Immature natural killer cell (primary cell): ENCODE measurements around the gene HS3ST3B1. TPM values are rescaled to one million over a fixed set of nuclear protein-coding genes. Genes with fewer than 3 reads are reported as not detected.

Source experiments
- DNase-seq, 3 donors: peaks; one replicate each; pipeline ENCODE4 v3.0.0; 2022; ENCODE audit warnings: mixed read lengths in 1 of 3
- H3K27ac Mint-ChIP-seq, 6 donors: one replicate each; pipeline ENCODE4 v1.8.0; 2020; ENCODE audit warnings: mixed read lengths in 6 of 6, mild to moderate bottlenecking in 5 of 6, inconsistent platforms in 4 of 6, moderate library complexity in 3 of 6
- H3K27me3 Mint-ChIP-seq, 3 donors: one replicate each; pipeline ENCODE4 v1.8.0; 2020 to 2021; ENCODE audit warnings: low read depth in 3 of 3, mild to moderate bottlenecking in 3 of 3, mixed read lengths in 3 of 3, moderate library complexity in 3 of 3, inconsistent platforms in 1 of 3
- H3K36me3 Mint-ChIP-seq, 3 donors: one replicate each; pipeline ENCODE4 v1.8.0; 2020; ENCODE audit warnings: mixed read lengths in 3 of 3, inconsistent platforms in 2 of 3, mild to moderate bottlenecking in 2 of 3
- H3K4me1 Mint-ChIP-seq, 2 donors: one replicate each; pipeline ENCODE4 v1.8.0; 2020; ENCODE audit warnings: inconsistent platforms in 2 of 2, mild to moderate bottlenecking in 2 of 2, mixed read lengths in 2 of 2, moderate library complexity in 1 of 2
- H3K4me3 Mint-ChIP-seq, 5 donors: one replicate each; pipeline ENCODE4 v1.8.0; 2020; ENCODE audit warnings: mild to moderate bottlenecking in 5 of 5, mixed read lengths in 5 of 5, inconsistent platforms in 3 of 5, moderate library complexity in 3 of 5
- H3K9me3 Mint-ChIP-seq, 6 donors: one replicate each; pipeline ENCODE4 v1.8.0; 2020; ENCODE audit warnings: mild to moderate bottlenecking in 6 of 6, mixed read lengths in 6 of 6, inconsistent platforms in 4 of 6, moderate library complexity in 3 of 6
- polyA plus RNA-seq, 3 donors: library from polyadenylated mRNA; unstranded; fragments of 300-500 nt; fragmentation: Illumina TruSeq; gene quantifications; one replicate each; pipeline ENCODE4 v1.2.3, GENCODE V29; 2021

The HS3ST3B1 gene
- polyA plus RNA-seq, 3 donors from 2014 or later = 6.6 to 14.2 (median 9.0) TPM

DNA sequence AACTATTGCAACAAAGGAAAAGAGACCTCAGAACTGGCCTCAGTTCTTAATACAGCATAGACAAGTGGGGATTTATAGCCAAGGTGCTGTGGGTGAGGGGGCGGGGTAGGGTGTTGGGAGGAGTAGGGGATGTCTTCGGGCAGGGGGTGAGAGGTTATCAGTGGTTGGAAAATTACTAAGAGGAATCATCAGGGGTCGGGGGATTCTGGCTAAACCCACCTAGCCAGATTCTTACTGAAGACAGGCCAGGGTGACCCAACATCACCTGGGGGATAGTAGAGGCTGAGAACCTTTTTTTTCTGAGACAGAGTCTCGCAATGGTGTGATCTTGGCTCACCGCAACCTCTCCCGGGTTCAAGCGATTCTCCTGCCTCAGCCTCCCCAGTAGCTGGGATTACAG is 32.6 kb downstream of the HS3ST3B1 start:
- H3K27ac Mint-ChIP-seq = peak overlapping the region in 3 of 6 donors; percentile 0 to 68 (median 11)
- H3K9me3 Mint-ChIP-seq = no peaks in the 10 kb centered on the region
- DNase-seq = no peak
- peaks cover 83 to 95% of the 10 kb centered on the region in 2 donors for H3K4me1 Mint-ChIP-seq
- H3K27me3 Mint-ChIP-seq = peaks cover 0 to 3% (median 3%) of the 10 kb centered on the region in 3 donors
- peak overlapping the region in 1 of 5 donors; percentile 7 for H3K4me3 Mint-ChIP-seq
- H3K36me3 Mint-ChIP-seq = peaks cover 0 to 3% (median 0%) of the 10 kb centered on the region in 3 donors

DNA sequence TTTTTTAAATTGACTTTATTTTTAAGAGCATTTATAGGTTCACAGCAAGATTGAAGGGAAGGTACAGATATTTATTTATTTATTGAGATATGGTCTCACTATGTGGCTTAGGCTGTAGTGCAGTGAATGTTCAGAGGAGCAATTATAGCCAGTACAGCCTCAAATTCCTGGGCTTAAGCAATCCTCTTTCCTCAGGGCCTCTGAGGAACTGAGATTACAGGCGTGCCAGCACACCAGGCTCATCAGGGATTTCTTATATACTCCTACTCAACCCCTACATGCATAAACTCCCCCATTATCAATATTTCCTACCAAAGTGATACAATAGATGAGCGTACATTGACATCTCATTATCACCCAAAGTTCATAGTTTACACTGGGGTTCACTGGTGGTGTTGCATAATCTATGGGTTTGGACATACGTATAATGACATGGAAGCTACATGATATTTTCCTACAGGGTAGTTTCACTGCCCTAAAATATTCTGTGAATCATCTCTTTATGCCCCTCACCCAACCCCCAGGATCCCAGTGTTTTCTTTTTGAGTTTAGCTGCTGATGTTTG is 33.5 kb downstream of the HS3ST3B1 start:
- peak overlapping the region in 4 of 6 donors; percentile 0 to 74 (median 54) for H3K27ac Mint-ChIP-seq
- no peak for DNase-seq
- H3K36me3 Mint-ChIP-seq = peaks cover 0 to 3% (median 3%) of the 10 kb centered on the region in 3 donors
- peak overlapping the region in 4 of 5 donors; percentile 38 to 61 (median 52) for H3K4me3 Mint-ChIP-seq
- H3K27me3 Mint-ChIP-seq = peaks cover 0 to 3% (median 3%) of the 10 kb centered on the region in 3 donors
- no peaks in the 10 kb centered on the region for H3K9me3 Mint-ChIP-seq
- H3K4me1 Mint-ChIP-seq = peaks cover 82 to 95% of the 10 kb centered on the region in 2 donors

DNA sequence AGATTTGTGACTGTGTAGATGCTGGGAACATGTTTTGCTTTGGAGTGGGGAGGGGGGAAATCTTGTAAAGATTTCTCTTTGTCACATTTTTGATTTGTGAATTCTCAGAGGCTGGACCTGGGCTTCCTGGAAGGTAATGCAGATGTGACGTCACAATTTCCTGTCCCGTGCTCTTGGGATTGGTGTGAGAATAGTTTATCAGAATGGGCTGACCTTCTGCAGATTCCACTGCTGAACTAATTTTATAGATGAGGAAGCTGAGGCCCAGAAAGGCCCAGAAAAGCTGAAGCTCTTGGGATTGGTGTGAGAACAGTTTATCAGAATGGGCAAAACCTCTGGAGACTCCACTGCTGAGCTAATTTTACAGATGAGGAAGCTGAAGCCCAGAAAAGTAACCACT is 34.0 kb downstream of the HS3ST3B1 start:
- peaks cover 82 to 95% of the 10 kb centered on the region in 2 donors for H3K4me1 Mint-ChIP-seq
- peak in 1 of 3 donors; percentile 12 for DNase-seq
- H3K36me3 Mint-ChIP-seq = peaks cover 0 to 3% (median 3%) of the 10 kb centered on the region in 3 donors
- H3K4me3 Mint-ChIP-seq = peak overlapping the region; percentile 18 to 61 (median 44)
- H3K9me3 Mint-ChIP-seq = no peaks in the 10 kb centered on the region
- peaks cover 0 to 3% (median 3%) of the 10 kb centered on the region in 3 donors for H3K27me3 Mint-ChIP-seq
- H3K27ac Mint-ChIP-seq = peak overlapping the region in 5 of 6 donors; percentile 0 to 74 (median 58)

DNA sequence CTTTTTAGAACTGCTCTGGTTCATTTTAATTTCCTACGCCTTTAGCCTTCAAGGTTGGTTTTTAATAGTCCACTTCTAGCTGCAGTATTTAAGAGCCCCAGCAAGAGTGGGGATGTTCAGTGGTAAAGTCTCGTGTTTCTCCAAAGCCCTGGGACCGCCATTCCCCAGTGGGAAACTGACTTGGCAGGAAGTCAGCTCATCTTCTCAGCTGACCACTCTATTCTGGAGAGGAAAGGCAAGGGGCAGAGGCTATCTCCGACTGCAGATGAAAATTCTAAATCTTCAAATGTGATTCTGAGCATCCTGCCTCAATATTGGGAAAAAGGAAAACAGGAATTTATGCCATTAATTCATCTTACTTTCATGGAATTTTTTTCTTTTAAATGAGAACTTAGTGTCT is 35.5 kb downstream of the HS3ST3B1 start:
- peaks cover 0 to 1% (median 0%) of the 10 kb centered on the region in 3 donors for H3K27me3 Mint-ChIP-seq
- peaks cover 0 to 3% (median 3%) of the 10 kb centered on the region in 3 donors for H3K36me3 Mint-ChIP-seq
- H3K4me3 Mint-ChIP-seq = peak overlapping the region in 1 of 5 donors; percentile 51
- no peak for DNase-seq
- no peaks in the 10 kb centered on the region for H3K9me3 Mint-ChIP-seq
- H3K27ac Mint-ChIP-seq = peak overlapping the region in 4 of 6 donors; percentile 19 to 68 (median 59)
- H3K4me1 Mint-ChIP-seq = peaks cover 82 to 95% of the 10 kb centered on the region in 2 donors

DNA sequence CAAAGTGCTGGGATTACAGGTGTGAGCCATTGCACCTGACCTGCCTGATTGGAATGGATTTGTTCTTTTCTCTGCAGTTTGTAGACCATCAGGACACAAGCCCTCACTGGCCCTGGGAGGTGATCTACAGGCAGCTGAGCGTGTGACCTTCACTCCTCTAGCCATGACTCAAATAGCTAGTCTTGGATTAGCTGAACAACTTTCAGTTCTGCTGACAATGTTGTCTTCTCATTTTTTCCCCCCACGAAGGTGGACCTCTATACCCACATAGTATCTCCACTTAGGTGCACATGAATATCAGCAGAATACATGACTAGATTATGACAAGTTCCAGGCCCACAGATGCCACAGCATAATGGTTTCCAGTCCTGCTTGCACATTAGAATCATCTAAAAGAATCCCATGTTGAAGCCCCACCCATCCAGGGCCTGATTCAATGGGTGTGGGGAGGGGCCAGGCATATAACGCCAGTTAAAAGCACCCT is 36.8 kb downstream of the HS3ST3B1 start:
- Mint-ChIP-seq H3K36me3 (peaks cover 0 to 3% (median 3%) of the 10 kb centered on the region in 3 donors), H3K9me3 (no peaks in the 10 kb centered on the region), H3K27ac (peak overlapping the region in 5 of 6 donors; percentile 11 to 74 (median 43)), H3K4me1 (peaks cover 76 to 94% of the 10 kb centered on the region in 2 donors), H3K4me3 (no peak overlapping the region), H3K27me3 (peaks cover 0 to 1% (median 0%) of the 10 kb centered on the region in 3 donors)
- no peak for DNase-seq

DNA sequence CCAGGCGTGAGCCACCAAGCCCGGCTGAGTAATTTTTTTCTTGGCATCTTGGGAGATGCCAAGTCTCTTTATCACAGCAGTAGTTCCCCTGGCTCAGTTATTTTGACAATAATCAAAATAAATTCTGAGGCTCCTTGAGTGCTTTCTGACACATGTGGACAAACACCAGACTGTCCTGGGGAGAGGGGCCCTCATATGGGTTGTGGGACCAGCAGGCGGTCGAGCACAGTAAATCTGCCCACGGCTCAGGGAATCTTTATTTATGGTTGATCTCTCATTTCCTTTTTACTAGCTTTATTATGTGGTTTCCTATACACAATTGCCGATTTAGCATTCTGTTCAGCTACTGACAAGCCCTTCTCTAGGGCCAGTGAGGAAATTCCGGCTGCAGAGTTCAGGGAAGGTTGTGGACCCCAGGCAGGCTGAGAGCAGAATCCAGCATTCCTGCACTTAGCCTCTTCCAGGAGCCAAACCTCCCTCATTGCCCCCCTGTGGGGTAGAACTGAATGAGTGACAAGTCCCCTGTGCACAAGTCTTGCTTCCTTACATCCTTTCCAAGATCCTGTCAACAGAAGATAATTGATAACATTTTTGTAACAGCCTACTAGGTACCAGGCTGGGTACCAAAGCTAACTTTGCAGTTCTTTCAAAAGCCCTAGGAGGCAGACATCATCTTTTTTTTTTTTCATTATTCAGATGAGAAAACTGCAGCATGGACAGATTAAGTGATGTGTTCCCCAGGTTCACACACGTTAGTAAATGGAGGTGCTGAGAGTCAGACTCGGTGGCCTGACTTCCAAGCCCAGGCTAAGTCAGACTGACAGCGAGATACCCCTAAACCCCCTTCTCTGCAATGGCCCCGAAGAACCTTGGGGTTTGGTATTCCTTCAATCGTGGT is 40.2 kb downstream of the HS3ST3B1 start:
- peaks cover 53 to 71% of the 10 kb centered on the region in 2 donors for H3K4me1 Mint-ChIP-seq
- H3K9me3 Mint-ChIP-seq = no peaks in the 10 kb centered on the region
- no peak for DNase-seq
- H3K36me3 Mint-ChIP-seq = peaks cover 6 to 12% (median 8%) of the 10 kb centered on the region in 3 donors
- H3K4me3 Mint-ChIP-seq = peak overlapping the region in 4 of 5 donors; percentile 24 to 56 (median 49)
- H3K27me3 Mint-ChIP-seq = peaks cover 0 to 1% (median 0%) of the 10 kb centered on the region in 3 donors
- H3K27ac Mint-ChIP-seq = peak overlapping the region in 5 of 6 donors; percentile 10 to 80 (median 42)

DNA sequence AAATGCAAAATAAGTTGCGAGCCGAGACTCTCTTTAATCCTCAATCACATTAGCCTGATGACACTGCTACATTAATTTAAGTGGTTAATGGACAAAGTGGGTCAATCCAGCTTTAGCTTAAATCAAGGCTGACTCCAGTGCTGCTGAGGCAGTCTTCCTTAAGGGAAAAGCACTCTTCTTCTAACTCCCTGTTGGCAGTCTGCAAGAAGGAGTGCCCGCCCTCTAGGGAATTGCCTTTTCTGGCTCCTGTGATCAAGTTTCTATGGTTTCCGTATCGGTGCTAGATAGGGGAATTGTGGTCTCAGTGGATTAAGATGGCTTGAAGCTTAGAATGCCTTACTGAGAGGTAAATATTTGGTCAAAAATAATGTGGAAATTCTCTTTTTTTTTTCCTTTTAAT is 41.0 kb downstream of the HS3ST3B1 start:
- H3K36me3 Mint-ChIP-seq = peaks cover 8 to 12% (median 9%) of the 10 kb centered on the region in 3 donors
- no peak for DNase-seq
- no peaks in the 10 kb centered on the region for H3K9me3 Mint-ChIP-seq
- H3K4me1 Mint-ChIP-seq = peaks cover 46 to 64% of the 10 kb centered on the region in 2 donors
- H3K27ac Mint-ChIP-seq = peak overlapping the region in 2 of 6 donors; percentile 5 to 10
- no peak overlapping the region for H3K4me3 Mint-ChIP-seq
- peaks cover 0 to 1% (median 0%) of the 10 kb centered on the region in 3 donors for H3K27me3 Mint-ChIP-seq

DNA sequence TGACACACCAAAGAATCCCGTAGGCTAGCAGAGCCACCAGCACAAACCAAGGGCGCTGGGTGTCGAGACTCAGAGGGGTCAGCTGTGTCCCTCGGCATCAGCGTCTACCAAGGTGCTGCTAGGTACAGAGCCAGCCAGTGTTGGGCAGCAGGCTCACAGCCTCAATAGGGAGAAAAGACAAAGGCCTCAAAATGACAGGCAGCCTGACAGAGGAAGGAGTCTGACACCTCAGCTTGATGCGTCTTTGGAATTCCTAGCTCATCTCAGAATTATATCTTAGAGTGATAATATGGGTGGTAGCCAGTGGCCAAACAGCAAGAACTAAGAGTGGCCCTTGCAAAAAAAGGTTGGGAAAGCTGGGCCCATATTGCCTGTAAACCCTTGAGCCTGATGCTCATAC is 45.9 kb downstream of the HS3ST3B1 start:
- Mint-ChIP-seq H3K27ac (peak overlapping the region in 1 of 6 donors; percentile 23), H3K4me3 (no peak overlapping the region), H3K4me1 (peaks cover 11 to 33% of the 10 kb centered on the region in 2 donors), H3K36me3 (peaks cover 15 to 37% (median 26%) of the 10 kb centered on the region in 3 donors), H3K9me3 (no peaks in the 10 kb centered on the region), H3K27me3 (no peaks in the 10 kb centered on the region)
- DNase-seq = no peak

DNA sequence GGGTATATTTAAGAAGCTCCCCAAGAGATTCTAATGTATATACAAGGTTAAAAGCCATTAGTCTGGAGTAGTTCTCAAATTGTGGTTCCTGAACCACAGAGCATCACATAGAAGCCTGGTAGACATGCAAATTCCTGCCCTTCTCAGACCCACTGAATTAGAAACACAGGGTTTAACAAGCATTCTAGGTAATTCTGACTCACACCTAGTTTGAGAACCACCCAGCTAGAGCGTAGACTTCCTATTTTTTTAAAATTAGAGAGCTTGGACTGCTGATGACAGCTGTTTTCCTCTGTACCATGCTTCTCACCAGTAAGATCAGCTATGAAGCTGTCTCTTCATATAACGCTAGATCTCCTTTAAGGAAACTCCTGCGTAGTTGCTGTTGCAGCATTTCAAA is 50.6 kb downstream of the HS3ST3B1 start:
- H3K4me3 Mint-ChIP-seq = no peak overlapping the region
- H3K9me3 Mint-ChIP-seq = no peaks in the 10 kb centered on the region
- peaks cover 10 to 29% (median 17%) of the 10 kb centered on the region in 3 donors for H3K36me3 Mint-ChIP-seq
- no peak overlapping the region for H3K27ac Mint-ChIP-seq
- H3K27me3 Mint-ChIP-seq = no peaks in the 10 kb centered on the region
- DNase-seq = no peak
- H3K4me1 Mint-ChIP-seq = peaks cover 8 to 18% of the 10 kb centered on the region in 2 donors

DNA sequence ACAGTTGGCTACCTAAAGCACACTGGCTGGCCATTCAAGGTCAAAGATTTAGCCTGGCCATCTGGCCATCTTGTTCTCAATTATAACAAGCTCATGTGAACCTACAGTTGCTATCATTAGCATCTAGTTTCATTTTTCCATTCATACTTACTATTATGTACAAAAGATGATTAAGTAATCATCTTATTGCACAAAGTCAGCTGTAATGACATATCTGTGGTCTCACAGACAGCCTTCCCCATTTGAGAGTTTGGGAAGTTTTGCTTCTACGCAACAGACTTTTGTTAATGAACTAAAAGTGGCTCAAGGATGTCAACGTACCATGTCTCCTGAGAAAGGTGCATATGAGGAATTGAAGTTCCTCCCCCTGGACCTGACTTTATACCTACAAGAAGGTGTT is 51.3 kb downstream of the HS3ST3B1 start:
- no peak overlapping the region for H3K4me3 Mint-ChIP-seq
- peaks cover 8 to 17% of the 10 kb centered on the region in 2 donors for H3K4me1 Mint-ChIP-seq
- DNase-seq = no peak
- H3K36me3 Mint-ChIP-seq = peaks cover 7 to 28% (median 17%) of the 10 kb centered on the region in 3 donors
- no peaks in the 10 kb centered on the region for H3K9me3 Mint-ChIP-seq
- H3K27ac Mint-ChIP-seq = peak overlapping the region in 1 of 6 donors; percentile 46
- no peaks in the 10 kb centered on the region for H3K27me3 Mint-ChIP-seq

DNA sequence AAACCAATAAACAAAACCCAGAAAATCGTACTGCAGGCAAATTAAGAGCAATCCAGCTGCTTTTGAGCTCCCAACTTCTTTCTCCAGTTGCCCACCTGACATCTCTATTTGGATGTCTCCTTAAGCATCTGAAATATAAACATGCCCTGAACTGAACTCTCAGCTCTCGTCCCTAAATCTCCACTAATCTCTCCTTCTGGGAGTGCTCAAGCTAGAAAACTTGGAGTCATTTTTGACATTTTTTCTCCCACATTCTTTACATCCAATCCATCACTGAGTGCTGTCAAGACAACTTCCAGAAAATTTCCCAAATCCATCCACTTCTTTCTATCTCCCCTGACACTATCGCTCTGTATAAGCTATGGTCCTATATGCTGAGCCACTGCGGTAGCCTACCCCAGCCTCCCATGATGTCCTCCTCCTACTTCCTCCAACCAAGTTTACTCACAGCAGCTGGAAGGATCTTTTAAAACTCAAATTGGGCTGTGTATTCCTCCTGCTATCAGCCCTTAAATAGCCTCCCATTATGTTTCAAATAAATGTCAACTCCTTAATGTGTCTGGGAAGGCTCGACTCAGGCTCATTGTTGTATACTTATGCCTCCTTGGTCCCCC is 53.1 kb downstream of the HS3ST3B1 start:
- Mint-ChIP-seq H3K36me3 (peaks cover 0 to 10% (median 10%) of the 10 kb centered on the region in 3 donors), H3K9me3 (no peaks in the 10 kb centered on the region)
- no peak for DNase-seq

DNA sequence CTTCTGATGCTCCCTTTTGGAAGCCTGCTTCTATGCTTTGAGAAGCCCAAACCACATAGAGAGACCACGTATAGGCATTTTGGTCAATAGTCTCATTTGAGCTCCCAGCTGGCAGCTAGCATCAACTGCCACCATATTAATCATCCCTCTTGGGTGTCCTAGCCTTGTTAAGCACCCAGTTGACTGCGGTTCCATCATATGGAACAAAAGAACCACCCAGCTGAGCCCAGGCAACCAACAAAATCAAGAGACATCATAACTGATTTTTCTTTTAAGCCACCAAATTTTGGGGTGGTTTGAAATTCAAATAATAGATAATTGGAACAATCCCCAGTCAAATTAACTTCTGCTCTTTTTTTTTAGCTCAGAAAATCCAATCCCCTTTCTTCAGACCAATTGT is 53.9 kb downstream of the HS3ST3B1 start:
- DNase-seq = no peak
- H3K4me1 Mint-ChIP-seq = peaks cover 19 to 20% of the 10 kb centered on the region in 2 donors
- H3K27me3 Mint-ChIP-seq = peaks cover 0 to 6% (median 6%) of the 10 kb centered on the region in 3 donors
- H3K9me3 Mint-ChIP-seq = no peaks in the 10 kb centered on the region
- no peak overlapping the region for H3K4me3 Mint-ChIP-seq
- peaks cover 0 to 5% (median 5%) of the 10 kb centered on the region in 3 donors for H3K36me3 Mint-ChIP-seq
- no peak overlapping the region for H3K27ac Mint-ChIP-seq

More for the DNA sequence above, 53.1 kb downstream of the HS3ST3B1 start:
- peaks cover 10 to 11% of the 10 kb centered on the region in 2 donors for H3K4me1 Mint-ChIP-seq
- H3K27ac Mint-ChIP-seq = no peak overlapping the region
- H3K4me3 Mint-ChIP-seq = no peak overlapping the region
- peaks cover 0 to under 1% (median under 1%) of the 10 kb centered on the region in 3 donors for H3K27me3 Mint-ChIP-seq

DNA sequence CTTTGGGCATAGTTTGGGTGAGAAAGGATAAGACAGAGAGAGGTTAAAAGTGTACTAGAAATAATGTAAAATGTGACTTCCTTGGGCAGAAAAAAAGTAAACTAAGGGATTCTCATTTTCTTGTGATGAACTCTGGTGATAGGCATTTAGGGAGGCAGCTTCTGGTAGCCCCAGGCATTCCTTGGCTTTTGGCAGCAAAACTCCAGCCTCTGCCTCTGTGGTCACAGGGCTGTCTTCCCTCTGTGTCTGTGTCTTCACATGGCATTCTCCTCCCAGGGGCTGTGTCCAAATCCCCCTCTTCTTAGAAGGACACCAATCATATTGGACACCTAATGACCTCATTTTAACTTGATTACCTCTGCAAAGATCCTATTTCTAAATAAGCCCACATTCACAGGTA is 54.7 kb downstream of the HS3ST3B1 start:
- H3K36me3 Mint-ChIP-seq = no peaks in the 10 kb centered on the region

More for the DNA sequence above, 54.7 kb downstream of the HS3ST3B1 start:
- H3K9me3 Mint-ChIP-seq = no peaks in the 10 kb centered on the region
- peaks cover 0 to 6% (median 6%) of the 10 kb centered on the region in 3 donors for H3K27me3 Mint-ChIP-seq
- peaks cover 25 to 27% of the 10 kb centered on the region in 2 donors for H3K4me1 Mint-ChIP-seq
- DNase-seq = no peak
- H3K4me3 Mint-ChIP-seq = no peak overlapping the region
- H3K27ac Mint-ChIP-seq = no peak overlapping the region
